HG02970 (cell line): ENCODE results near the gene NNAT.
"Not testable (repeated sequence)": the region's sequence is repeated elsewhere in the genome, so short reads cannot be mapped to it uniquely, and the experiment has no call there.

Experiments used
- ATAC-seq: cut with Tn5 transposase; IDR thresholded peaks from one replicate; pipeline ENCODE4 v1.9.1; 2021; ENCODE audit warnings: mild to moderate bottlenecking, moderate library complexity, moderate number of reproducible peaks; ENCODE audit not compliant: unreplicated experiment, low FRiP score

Gene NNAT

DNA sequence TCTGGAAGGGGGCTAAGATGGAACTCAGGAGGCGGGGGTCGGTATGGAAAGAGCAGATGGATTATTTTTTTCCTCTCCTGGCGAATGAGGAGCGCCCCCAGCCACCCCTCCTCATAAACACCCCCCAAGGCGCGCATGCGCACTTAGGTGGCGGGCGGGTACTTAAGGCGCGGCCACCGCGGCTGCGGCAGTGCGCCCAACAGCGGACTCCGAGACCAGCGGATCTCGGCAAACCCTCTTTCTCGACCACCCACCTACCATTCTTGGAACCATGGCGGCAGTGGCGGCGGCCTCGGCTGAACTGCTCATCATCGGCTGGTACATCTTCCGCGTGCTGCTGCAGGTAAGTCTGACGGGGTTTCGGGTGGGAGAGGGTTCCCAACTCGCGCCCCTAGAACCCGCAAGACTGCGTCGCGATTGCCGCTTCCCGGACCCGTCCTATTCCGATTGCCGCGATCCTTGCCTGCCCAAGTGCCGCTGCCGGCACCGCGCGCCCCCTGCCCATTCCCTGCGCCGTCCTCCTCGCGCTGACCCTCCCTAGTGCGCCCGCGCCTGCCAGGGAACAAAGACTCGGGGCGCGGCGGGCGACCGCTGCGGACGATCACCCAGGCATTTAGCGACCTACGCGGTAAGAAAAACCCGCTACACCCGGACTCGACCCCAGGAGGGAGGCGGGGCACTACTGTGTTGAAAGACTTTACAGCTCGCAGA is at the start of gene NNAT:
TSS of gene NNAT (plus strand) at position 190 of the 711 bp plus-strand sequence. CDS start at position 272, 82 bp downstream.
- no peak for ATAC-seq

DNA sequence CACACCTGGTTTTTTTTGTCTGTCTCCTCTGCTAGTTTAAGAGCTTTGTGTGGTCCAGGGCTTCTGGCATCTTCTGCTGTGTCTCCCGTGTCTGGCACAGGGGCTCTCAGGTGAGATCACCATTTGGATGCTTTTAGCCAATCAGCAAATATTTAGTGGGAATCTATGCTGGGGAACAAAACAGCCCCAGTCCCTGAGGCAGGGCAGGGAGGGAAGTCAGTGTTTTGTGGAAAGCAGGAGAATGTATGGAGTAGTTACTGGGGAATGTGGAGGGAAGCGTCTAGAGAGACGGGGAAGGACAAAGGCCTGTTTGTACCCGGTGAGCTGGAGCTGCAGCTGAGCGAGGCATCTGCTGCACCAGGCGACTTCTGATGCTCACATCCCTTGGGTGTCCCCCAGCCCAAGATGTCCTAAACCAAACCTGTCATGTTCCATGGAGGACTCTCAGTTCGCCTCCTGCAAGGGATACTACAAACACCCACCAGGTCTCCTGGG is 49.3 kb upstream of the NNAT start:
- ATAC-seq, result no peak

DNA sequence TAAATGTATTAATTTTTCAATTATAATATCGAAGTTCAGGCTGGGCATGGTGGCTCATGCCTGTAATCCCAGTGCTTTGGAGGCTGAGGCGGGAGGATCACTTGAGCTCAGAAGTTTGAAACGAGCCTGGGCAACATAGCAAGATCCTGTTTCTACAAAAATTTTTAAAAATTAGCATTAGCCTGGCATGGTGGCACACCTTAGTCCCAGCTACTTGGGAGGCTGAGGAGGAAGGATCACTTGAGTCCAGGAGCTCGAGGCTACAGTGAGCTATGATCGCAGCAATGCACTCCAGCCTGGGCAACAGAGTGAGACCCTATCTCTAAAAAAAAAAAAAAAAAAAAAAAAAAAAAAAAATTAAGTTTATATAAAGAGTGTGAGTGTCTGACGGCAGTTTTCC is 48.6 kb upstream of the NNAT start:
- ATAC-seq, result not testable (repeated sequence)

DNA sequence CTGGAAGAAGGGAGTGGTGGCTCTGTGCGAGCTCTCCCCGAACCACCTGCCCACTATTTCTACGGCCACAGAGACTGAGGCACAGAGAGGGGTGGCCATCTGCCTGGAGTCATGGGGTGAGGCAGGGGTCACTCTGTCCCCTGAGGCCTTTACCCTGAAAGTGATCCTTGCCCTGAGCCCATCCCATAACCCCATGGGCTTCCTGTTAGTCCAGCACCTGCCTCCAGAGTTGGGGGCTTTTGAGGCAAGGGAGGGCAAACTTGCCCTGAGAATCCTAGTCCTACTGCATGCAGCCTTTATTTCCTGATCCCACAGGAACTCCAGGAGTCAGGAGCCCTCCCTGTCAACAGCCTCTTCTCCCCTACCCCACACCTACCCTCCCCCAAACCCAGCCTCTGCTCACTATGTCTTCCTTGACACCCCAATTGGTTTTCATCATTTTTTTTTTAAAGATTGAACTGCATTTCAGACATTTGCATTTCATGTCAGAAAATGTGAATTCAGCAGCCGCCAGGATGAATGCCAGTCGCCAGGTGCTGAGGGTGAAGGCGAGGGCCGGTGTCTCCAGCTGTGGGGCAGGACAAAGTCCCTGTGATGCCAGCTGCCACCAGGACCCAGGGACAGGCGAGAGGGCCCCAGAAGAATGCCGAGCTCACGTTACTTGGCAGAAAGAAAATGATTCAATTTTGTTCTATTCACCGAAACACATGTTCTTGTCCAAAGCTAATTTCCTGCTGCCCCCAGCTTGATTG is 47.6 kb upstream of the NNAT start:
- no peak for ATAC-seq

DNA sequence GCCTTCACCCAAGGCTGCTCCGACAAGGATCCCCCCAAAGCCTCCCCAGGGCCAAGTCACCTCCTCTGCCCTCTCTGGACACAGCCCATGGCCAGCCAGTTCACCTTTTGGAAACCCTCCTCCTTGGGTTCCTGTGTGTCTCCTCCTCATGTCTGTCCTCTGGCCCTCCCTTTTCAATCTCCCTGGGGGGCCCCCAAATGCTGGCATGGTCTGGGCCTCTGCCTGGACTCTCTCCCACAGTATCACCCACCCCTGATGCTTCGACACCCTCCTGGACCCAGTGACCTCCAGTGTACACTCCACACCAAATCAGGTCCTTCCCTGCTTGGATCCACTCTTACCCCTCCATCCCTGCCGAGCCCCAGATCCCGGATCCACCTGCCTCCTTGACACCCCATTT is 46.7 kb upstream of the NNAT start:
- no peak for ATAC-seq

GRCh38 chr20:37475252-37475651 is 45.8 kb upstream of the NNAT start:
- no peak for ATAC-seq

- no peak for ATAC-seq
Measured at GRCh38 chr20:37477041-37477440, 44.0 kb upstream of the NNAT start.

DNA sequence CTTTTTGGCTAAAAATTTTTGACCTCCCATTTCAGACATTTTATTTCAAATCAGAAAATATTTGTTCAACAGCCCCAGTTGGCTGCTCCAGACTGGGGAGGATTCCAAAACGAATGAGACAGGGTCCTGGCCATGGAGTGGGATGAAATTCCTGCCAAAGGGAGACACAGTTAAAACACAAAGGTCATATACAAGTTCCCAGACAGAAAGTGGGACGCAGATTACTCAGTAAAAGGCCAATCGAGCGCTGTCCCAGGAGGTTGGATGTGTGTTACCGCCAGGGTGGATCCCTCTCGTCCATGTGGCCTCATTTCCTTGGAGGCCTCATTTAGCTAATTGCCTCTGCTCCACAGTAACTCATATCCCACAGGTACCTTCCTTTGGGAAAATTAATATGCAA is 41.8 kb upstream of the NNAT start:
- no peak for ATAC-seq

DNA sequence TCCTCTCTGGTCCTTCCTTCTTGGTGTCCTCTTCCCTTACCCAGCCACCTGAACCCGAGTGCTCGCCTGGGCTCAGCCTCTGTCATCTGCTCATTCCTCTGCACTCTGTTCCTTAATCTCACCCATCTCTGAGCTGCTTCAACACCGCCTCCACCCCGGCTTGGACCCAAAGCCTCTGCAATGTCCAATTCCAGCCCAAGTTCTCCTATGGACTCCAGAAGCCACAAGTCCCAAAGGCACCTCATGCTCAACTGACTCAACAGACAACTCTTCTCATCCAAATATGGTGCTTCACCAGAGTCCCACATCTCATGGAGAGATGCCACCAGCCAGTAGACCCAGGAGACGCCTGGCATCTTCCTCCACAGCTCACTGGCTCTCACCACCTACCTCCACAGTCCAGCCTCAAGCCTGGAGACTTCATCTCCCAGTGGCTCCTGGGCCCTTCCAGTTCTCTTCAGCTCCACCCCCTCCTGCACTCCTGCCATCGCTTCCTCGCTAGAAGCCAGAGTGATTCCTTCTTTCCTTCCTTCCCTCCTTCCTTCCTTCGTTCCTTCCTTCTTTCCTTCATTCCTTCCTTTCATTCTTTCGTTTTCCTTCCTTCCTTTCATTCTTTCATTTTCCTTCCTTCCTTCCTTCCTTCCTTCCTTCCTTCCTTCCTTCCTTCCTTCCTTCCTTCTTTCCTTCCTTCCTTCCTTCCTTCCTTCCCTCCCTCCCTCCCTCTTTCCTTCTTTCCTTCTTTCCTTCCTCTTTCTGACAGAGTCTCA is 40.9 kb upstream of the NNAT start:
- ATAC-seq, result no peak

DNA sequence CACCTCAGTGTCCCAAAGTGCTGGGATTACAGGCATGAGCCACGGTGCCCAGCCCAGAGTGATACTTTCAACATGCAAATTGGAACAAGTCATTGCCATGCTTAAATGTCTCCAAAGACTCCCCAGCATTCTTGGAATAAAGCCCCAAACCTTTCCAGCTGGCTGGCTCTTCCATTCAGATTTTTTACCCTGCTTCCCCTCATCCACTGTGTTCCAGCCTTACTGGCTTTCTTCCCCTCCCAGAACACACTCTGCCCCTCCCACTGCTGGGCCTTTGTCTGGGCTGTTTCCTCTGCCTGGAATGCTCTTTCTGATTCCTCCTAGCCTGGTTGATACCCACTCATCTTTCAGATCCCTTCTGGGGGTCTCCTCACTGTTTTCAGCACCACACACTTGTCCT is 40.1 kb upstream of the NNAT start:
- no peak for ATAC-seq

DNA sequence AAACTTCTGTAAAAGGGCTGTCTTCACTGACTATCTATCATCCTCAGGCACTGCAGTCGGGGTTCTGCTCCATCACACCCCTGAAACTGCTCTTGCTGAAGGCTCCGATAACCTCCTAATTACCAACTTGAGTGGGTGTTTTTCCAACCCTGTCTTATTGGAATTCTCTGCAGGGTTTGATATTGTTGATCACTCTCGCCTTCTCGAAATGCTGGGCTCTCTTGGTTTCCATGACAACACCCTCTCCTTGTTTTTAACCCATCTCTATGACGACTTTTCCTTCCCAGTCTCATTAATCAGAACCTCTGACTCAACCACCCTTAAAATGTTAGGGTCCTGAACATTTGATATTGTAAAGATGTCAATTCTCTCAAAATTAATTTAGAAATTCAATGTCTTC is 39.4 kb upstream of the NNAT start:
- ATAC-seq, result no peak

DNA sequence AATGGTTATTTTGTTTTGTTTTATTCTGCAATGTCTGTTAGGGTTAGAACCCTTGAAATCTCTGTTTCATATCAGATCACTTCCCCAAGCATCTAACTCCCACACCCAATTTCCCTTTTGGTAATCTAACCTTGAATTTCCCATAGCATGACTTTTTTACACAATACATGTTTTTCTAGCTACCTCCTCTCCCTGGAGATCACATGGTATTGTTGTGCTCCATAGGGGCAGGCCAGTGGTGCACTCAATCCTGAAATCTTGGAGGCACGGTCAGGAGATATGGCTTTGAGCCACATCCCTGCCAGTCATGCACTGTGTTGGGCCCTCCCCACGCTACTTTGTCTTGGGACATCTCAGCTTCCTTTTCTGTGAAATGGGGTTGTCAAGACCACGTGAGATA is 36.7 kb upstream of the NNAT start:
- no peak for ATAC-seq

DNA sequence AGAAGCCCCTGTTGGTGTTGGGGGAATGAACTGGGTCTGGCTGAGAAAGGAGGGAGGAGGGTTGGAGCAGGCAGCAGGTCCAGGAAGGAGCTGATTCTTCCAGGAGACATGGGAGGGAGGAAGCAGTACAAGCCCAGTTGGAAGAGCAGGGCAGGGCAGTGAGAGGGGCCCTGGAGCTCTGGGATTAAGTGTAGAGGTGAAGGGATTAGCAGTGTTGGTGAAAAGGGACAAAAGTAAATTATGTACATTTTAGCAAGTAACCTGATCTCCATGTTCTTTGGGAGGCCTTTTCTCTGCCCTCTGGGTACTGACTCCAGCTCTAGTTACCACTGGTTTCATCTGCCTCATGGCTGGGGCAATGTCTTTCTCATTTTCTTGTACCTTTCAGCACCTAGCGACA is 34.8 kb upstream of the NNAT start:
- ATAC-seq, result not testable (repeated sequence)

DNA sequence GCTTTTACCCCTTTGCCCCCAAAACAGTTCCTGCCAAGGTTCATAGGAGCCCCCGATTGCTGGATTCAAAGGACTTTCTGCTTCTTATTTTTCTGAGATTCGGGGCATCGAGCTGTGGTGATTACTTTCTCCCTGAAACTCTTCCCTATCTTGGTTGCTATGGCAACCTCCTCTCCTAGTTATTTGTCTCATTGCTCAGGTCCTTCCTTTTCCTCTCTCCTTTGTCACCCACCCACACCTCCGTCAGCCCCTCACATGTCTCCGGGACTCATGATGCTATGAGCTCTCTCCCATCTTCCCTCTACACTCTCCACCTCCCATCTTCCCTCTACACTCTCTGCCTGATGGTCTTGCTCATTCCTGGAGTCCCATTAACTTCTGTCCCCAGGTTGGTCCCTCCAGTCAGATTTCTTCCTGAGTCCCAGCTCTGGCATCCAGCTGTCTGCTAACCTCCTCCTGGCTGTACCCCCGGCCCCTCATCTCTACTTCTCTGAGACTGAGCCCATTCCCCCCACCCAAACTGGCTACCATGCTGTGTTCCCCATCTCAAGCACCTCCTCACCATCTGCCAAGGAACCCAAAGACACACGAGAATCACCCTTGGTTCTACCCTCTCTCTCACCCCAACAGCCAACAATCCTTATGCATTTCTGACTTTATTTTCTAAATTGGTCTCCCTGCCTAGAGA is 30.2 kb upstream of the NNAT start:
- ATAC-seq, result no peak

- ATAC-seq, result no peak
Measured at GRCh38 chr20:37492096-37492625, 28.9 kb upstream of the NNAT start.

DNA sequence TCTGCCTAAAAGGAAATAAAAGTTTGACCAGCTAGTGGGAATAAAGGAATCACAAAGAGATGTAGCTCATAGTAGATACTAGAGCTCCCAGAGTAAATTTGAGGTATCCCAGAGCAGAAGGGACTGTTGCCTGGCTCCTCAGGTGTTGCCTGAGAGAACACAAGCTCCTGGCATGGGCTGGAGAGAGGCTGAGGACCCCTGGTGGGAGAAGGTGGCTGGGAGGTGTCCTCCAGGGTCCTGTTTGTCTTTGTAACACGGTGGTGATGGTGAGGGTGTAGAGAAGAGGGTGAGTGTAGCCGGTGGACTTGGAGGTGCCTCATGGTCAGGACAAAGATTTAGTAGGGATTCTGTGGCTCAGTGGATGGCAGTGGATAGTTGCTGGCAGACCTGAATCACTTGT is 28.1 kb upstream of the NNAT start:
- ATAC-seq, result no peak

DNA sequence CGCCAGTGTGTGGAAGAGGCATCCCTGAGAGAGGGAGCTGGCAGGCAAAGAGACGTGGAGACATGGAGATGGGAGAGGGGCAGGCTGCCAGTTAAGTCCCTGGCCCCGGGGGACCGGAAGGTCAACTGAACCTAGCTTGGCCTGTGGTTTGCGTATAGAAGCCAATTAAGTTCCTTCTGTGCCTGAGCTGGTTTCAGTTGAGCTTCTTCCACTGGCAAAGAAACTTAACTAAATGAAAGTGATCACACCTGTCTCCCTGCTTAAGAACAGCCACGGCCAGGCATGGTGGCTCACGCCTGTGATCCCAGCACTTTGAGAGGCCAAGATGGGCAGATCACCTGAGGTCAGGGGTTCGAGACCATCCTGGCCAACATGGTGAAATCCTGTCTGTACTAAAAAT is 26.7 kb upstream of the NNAT start:
- no peak for ATAC-seq

- no peak for ATAC-seq
Measured at GRCh38 chr20:37494796-37495195, 26.3 kb upstream of the NNAT start.

DNA sequence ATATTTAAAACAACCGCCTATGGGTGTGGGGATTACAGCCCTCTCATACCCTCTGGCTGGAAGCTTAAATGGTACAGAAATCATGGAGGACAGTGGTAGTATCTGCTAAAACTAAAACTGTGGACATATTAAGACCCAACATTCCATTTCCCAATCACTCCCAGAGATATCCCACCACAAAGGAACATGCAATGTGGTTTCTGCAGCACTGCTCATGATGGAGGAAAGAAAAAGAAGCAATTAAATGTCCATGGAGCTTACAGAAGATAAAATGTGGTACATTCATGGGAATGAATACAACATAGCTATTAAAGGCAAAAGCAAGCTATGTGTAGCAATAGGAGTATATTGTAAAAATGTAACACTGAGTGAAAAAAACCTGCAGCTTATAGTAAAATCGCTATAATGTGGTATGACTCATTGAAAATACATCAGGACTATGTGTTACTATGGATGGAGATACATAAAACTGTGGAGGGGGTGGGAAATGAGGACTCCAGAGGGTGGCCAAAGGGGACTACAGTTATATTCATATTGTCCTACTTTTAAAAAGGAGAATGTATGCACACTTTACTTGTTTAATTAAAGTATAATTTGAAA is 22.9 kb upstream of the NNAT start:
- ATAC-seq, result no peak

- ATAC-seq, result no peak
Measured at GRCh38 chr20:37500311-37500710, 20.7 kb upstream of the NNAT start.
